Measurements from ENCODE around the gene UFM1.
A peak's percentile ranks its signal among the peaks of the same experiment; 100 is the strongest.

The UFM1 gene

DNA sequence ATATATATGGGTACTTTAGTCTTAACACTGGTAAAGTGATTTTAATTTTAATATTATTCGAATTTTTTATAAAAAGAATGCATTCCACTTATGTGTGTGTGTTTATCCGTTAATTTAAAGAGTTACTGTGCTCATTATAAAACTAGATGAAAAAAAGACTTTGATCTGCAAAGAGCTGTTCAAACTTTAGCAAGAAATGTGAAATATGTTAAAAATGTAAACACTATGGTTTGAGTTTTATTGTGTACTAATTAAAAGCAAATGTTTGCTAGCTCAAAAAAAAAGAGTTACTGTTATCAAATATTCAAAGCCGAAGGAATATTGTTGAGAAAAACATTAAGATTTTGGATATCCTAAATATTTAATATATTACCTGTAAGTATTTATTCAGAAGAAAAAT, 34.5 kb downstream of the UFM1 start:
- DNase-seq = no peak
- no peak overlapping the region for H3K4me3 Mint-ChIP-seq
- H3K36me3 Mint-ChIP-seq (ENCODE audit: low read depth) = no peaks in the 10 kb centered on the region
- H3K27me3 Mint-ChIP-seq (ENCODE audit: low read depth, poor library complexity) = no peaks in the 10 kb centered on the region
- no peaks in the 10 kb centered on the region for H3K9me3 Mint-ChIP-seq
- H3K4me1 Mint-ChIP-seq = no peaks in the 10 kb centered on the region
- TF ChIP-seq, protein P1, sequence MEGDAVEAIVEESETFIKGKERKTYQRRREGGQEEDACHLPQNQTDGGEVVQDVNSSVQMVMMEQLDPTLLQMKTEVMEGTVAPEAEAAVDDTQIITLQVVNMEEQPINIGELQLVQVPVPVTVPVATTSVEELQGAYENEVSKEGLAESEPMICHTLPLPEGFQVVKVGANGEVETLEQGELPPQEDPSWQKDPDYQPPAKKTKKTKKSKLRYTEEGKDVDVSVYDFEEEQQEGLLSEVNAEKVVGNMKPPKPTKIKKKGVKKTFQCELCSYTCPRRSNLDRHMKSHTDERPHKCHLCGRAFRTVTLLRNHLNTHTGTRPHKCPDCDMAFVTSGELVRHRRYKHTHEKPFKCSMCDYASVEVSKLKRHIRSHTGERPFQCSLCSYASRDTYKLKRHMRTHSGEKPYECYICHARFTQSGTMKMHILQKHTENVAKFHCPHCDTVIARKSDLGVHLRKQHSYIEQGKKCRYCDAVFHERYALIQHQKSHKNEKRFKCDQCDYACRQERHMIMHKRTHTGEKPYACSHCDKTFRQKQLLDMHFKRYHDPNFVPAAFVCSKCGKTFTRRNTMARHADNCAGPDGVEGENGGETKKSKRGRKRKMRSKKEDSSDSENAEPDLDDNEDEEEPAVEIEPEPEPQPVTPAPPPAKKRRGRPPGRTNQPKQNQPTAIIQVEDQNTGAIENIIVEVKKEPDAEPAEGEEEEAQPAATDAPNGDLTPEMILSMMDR (IDR thresholded peaks at IDR 0.05) = no peak
- H3K27ac Mint-ChIP-seq = no peak overlapping the region

DNA sequence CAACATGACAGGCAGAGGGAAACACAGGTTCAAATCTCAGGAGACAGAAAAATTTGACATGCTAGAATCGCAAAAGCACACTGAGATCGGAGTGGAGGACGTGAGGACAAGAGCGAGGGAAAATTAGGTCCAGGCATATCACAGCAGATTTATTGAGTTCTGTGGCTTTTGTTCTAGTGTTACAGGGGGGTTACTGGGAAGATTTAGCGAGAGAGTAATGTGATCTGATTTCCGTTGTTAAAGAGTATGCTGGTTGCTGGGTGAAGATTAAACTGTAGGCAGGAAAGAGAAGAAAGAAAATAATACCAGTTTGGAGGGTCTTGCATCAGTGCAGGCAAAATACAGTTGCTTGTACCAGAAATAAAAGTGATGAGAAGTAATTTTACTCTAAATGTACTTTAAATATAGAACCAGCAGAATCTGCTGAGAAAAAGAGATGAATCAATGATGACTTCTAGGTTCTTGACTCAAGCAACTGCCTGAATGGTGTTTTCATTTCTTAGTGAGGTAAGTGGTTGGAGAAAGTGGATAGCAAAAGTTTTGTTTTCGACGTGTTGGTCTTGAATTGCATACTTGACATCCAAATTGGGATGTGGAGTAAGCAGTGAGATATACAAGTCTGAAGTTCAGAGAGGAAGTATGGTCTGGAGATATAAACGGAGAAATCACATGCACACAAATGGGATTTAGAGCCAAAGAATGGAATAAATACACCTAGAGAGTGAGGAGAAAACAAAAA, 35.7 kb downstream of the UFM1 start:
- H3K36me3 Mint-ChIP-seq (ENCODE audit: low read depth) = no peaks in the 10 kb centered on the region
- no peak overlapping the region for H3K4me3 Mint-ChIP-seq
- H3K9me3 Mint-ChIP-seq = peaks cover 4% of the 10 kb centered on the region
- no peaks in the 10 kb centered on the region for H3K27me3 Mint-ChIP-seq (ENCODE audit: low read depth, poor library complexity)
- DNase-seq = no peak
- TF ChIP-seq, protein P1 (IDR thresholded peaks at IDR 0.05) = no peak
- H3K27ac Mint-ChIP-seq = no peak overlapping the region
- H3K4me1 Mint-ChIP-seq = no peaks in the 10 kb centered on the region

DNA sequence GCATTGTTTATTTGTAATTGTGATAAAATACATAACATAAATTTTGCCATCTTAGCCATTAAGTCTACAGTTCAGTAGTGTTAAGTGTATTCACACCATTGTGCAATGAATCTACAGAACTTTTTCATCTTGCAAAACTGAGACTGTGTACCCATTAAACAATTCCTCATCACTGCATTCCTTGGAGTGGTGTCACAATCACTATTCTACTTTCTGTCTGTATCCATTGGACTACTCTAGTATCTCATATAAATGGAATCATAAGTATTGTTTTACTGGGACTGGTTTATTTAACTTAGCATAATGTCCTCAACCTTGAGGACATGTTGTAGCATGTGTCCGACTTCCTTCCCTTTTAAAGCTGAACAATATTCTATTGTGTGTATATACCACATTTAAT, 36.8 kb downstream of the UFM1 start:
- Mint-ChIP-seq H3K36me3 (ENCODE audit: low read depth) (no peaks in the 10 kb centered on the region), H3K4me1 (no peaks in the 10 kb centered on the region), H3K4me3 (no peak overlapping the region), H3K9me3 (peaks cover 15% of the 10 kb centered on the region), H3K27me3 (ENCODE audit: low read depth, poor library complexity) (no peaks in the 10 kb centered on the region), H3K27ac (no peak overlapping the region)
- DNase-seq = no peak
- TF ChIP-seq, protein P1 (IDR thresholded peaks at IDR 0.05) = no peak

DNA sequence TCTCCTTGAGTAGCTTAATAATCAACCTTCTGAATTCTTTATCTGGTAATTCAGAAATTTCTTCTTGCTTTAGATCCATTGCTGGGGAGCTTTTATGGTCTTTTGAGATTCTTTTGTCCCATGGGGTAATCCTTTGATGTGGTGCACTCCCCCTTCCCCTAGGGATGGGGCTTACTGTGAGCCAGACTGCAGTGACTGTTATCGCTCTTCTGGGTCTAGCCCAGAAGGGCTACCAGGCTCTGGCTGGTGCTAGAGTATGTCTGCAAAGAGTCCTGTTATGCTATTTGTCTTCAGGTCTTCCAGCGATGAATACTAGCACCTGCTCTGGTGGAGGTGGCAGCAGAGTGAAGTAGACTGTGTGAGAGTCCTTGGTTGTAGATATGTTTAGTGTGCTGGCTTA, 41.7 kb downstream of the UFM1 start:
- Mint-ChIP-seq H3K36me3 (ENCODE audit: low read depth) (no peaks in the 10 kb centered on the region), H3K9me3 (peaks cover 16% of the 10 kb centered on the region), H3K27ac (no peak overlapping the region), H3K4me1 (peaks cover 24% of the 10 kb centered on the region), H3K27me3 (ENCODE audit: low read depth, poor library complexity) (no peaks in the 10 kb centered on the region), H3K4me3 (no peak overlapping the region)
- no peak for DNase-seq
- TF ChIP-seq, protein P1 (IDR thresholded peaks at IDR 0.05) = no peak

DNA sequence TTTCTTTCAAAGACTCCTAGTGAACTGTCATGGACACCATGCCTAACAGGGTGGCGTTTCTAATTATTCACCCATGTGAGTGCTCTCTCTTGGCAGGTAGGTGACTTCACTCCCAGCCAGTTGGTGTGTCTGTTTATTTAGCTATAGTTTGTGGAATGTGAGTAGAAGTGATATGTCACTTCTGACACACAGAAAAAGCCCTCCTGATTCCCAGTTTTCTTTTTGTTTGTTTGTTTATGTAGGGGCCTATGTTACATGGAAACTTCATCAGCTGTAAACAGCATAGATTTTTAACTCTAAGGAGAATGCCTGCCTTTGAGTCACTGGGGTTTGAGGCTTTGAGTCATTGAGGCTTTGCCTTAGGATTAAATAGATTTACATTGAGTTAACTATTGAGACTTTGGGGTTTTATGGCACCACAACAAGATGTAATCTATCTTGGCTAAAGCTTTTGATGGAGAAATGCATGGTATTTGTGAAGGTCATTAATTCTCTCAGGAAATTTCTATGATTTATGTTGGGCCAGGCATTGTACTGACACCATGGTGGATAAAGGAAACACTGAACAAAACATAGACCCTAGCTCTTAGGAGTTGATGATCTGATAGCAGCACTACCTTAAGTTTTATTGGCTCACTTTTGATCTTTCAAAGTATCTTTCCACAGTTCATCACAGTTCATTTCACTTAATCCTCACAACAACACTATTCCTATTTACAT, 45.3 kb downstream of the UFM1 start:
- DNase-seq = peak; percentile 13
- H3K27me3 Mint-ChIP-seq (ENCODE audit: low read depth, poor library complexity) = no peaks in the 10 kb centered on the region
- TF ChIP-seq, protein P1 (IDR thresholded peaks at IDR 0.05) = no peak

DNA sequence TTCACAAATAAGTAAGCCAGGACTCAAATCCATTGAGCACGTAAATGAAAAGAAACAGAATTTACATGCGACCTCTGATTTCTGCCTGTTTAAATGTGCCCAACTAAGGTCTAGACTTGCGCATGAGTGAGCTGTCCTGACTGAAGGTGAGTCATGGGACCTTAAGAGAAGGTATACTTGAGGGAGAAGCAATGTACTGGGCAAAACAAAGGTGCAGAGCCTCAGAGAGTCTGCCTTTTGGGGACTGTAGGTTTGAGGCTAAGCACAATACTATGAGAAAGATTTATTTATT, 45.8 kb downstream of the UFM1 start:
- Mint-ChIP-seq H3K9me3 (peaks cover 10% of the 10 kb centered on the region), H3K4me3 (no peak overlapping the region), H3K27ac (peak overlapping the region; percentile 89), H3K4me1 (peaks cover 35% of the 10 kb centered on the region), H3K36me3 (ENCODE audit: low read depth) (no peaks in the 10 kb centered on the region), H3K27me3 (ENCODE audit: low read depth, poor library complexity) (no peaks in the 10 kb centered on the region)
- no peak for DNase-seq
- TF ChIP-seq, protein P1 (IDR thresholded peaks at IDR 0.05) = no peak

More for the DNA sequence above, 45.3 kb downstream of the UFM1 start:
- Mint-ChIP-seq H3K9me3 (peaks cover 16% of the 10 kb centered on the region), H3K4me1 (peaks cover 34% of the 10 kb centered on the region), H3K4me3 (no peak overlapping the region), H3K27ac (peak overlapping the region; percentile 89), H3K36me3 (ENCODE audit: low read depth) (no peaks in the 10 kb centered on the region)

Data from nephron progenitor cell (in vitro differentiated cells).